Tibial nerve (tissue), 4 donors: ENCODE results near the gene DPP10. TPM values are rescaled to one million over a fixed set of nuclear protein-coding genes. Genes with fewer than 3 reads are reported as not detected.

Source experiments
- DNase-seq, 2 donors: peaks; one replicate each; pipeline ENCODE4 v3.0.0-alpha.2; 2019; ENCODE audit warnings: low spot score in 2 of 2
- H3K27ac ChIP-seq, 4 donors: fragments of 200-600 bp; sonication (generic) in 3 of 4; one replicate each; pipeline ENCODE4 v1.5.1; 2017 to 2019; ENCODE audit warnings: mild to moderate bottlenecking in 1 of 4
- H3K27me3 ChIP-seq, 2 donors: fragments of 200-600 bp; sonication (generic) in 1 of 2; one replicate each; pipeline versions ENCODE4 v1.5.1 to v1.6.0; 2017 to 2019
- H3K36me3 ChIP-seq, 3 donors: fragments of 200-600 bp; sonication (generic); one replicate each; pipeline ENCODE4 v1.5.1; 2018 to 2019
- H3K4me1 ChIP-seq, 4 donors: fragments of 200-600 bp; sonication (generic) in 3 of 4; one replicate each; pipeline ENCODE4 v1.5.1; 2017 to 2019
- H3K4me3 ChIP-seq, 4 donors: fragments of 200-600 bp; sonication (generic) in 3 of 4; one replicate each; pipeline ENCODE4 v1.5.1; 2017 to 2019; ENCODE audit warnings: mild to moderate bottlenecking in 1 of 4, moderate library complexity in 1 of 4
- H3K9me3 ChIP-seq, 4 donors: fragments of 200-600 bp; sonication (generic) in 3 of 4; one replicate each; pipeline ENCODE4 v1.5.1; 2017 to 2019
- EP300 ChIP-seq, 2 donors: sonication (generic); formaldehyde crosslinking; IDR thresholded peaks; one replicate each; pipeline ENCODE4 v1.6.1; 2017; ENCODE audit warnings: antibody characterized with exemption in 2 of 2, mild to moderate bottlenecking in 1 of 2
- POLR2A ChIP-seq, 2 donors: fragments of 450-650 bp; IDR thresholded peaks; one replicate each; pipeline ENCODE4 v1.6.1; 2017; ENCODE audit warnings: antibody characterized with exemption in 2 of 2, mild to moderate bottlenecking in 2 of 2, moderate library complexity in 2 of 2
- WGBS, 2 donors: methylation state at CpG; one replicate each; pipeline ENCODE4 v1.1.5; 2018; 5-methylcytosine and 5-hydroxymethylcytosine counted together
- total RNA-seq, 4 donors: library from RNA; depleted of rRNA; stranded (reverse); fragments of >200 nt; gene quantifications; one replicate each; pipeline ENCODE4 v1.1.0, GENCODE V29; 2016
- TF ChIP-seq, protein P1 (sequence below), 5 experiments: fragments of 200-600 bp in 3 of 5; fragments of 450-650 bp in 2 of 5; sonication (generic) in 3 of 5; IDR thresholded peaks; one replicate each; pipeline ENCODE4 v1.5.1; 2016 to 2019; ENCODE audit warnings: antibody characterized with exemption in 5 of 5, mild to moderate bottlenecking in 3 of 5, moderate library complexity in 2 of 5

Gene DPP10
- total RNA-seq, 4 donors from 2014 or later: 0.20 to 2.1 TPM; not detected in 2

DNA sequence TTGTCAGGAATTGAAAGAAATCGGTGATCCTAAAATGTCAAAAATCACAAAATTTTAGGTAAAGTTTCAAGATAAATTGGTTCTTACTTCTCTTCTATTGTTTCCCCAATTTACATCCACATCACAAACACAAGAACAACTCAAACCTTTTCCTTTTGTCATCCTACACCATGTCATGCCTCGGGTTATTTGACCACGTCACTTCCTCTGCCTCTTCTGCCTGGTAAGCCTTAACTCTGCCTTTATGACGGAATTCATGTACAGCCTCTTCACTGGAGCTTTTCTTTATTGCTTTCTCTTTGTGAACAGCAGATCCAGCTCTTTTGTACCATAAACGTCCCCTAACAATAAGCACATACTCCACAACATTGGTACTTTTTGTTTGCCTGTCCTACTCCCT, 258.0 kb downstream of the DPP10 start:
- peaks cover 0 to 3% (median 0%) of the 10 kb centered on the region in 4 donors for H3K9me3 ChIP-seq
- H3K27ac ChIP-seq: no peak overlapping the region
- no peak for DNase-seq
- TF ChIP-seq EP300 (IDR thresholded peaks at IDR 0.05) (no peak), POLR2A (IDR thresholded peaks at IDR 0.05) (no peak)
- TF ChIP-seq, protein P1, sequence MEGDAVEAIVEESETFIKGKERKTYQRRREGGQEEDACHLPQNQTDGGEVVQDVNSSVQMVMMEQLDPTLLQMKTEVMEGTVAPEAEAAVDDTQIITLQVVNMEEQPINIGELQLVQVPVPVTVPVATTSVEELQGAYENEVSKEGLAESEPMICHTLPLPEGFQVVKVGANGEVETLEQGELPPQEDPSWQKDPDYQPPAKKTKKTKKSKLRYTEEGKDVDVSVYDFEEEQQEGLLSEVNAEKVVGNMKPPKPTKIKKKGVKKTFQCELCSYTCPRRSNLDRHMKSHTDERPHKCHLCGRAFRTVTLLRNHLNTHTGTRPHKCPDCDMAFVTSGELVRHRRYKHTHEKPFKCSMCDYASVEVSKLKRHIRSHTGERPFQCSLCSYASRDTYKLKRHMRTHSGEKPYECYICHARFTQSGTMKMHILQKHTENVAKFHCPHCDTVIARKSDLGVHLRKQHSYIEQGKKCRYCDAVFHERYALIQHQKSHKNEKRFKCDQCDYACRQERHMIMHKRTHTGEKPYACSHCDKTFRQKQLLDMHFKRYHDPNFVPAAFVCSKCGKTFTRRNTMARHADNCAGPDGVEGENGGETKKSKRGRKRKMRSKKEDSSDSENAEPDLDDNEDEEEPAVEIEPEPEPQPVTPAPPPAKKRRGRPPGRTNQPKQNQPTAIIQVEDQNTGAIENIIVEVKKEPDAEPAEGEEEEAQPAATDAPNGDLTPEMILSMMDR (IDR thresholded peaks at IDR 0.05): no peak
- no peak overlapping the region for H3K4me3 ChIP-seq
- H3K36me3 ChIP-seq: no peaks in the 10 kb centered on the region
- H3K27me3 ChIP-seq: no peaks in the 10 kb centered on the region
- 60% methylated on average over 5 of the region's 5 CpGs for WGBS, 2 donors
- no peaks in the 10 kb centered on the region for H3K4me1 ChIP-seq

DNA sequence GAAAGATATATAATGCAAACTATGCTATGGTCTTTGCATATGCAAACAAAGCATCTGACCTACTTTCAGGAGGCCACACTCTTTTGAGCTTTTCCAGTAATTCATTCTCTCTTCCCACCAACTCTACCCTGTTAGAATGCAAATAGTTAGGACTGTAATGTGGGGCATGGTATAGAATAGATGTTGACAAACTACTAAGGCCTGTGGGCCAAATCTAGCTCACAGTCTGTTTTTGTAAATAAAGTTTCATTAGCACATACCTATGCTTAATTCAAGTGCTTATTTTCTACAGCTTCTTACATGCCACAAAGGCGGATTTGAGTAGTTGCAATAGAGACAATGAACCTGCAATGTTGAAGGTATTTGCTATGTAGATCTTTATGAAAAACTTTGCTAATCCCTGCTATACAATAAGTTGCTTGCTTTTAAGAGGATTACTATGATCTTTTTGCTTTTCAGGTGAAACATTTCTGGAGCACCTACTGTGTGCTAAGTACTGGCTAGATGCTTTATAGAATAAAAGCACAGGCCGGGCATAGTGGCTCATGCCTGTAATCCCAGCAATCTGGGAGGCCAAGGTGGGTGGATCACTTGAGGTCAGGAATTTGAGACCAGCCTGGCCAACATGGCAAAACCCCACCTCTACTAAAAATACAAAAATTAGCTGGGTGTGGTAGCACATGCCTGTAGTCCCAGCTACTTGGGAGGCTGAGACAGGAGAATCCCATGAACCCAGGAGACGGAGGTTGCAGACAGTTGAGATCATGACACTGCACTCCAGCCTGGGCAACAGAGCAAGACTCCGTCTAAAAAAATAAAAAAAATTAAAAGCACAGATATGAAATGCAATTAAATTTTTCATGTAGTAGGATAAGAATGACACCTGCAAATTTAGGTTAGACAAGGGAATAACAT, 267.8 kb downstream of the DPP10 start:
- Histone ChIP-seq H3K4me1 (no peaks in the 10 kb centered on the region), H3K27me3 (no peaks in the 10 kb centered on the region), H3K36me3 (no peaks in the 10 kb centered on the region), H3K27ac (no peak overlapping the region), H3K4me3 (no peak overlapping the region), H3K9me3 (no peaks in the 10 kb centered on the region)
- no peak for DNase-seq
- 72 to 83% methylated on average over 4 of the region's 4 CpGs for WGBS, 2 donors
- TF ChIP-seq, protein P1 (IDR thresholded peaks at IDR 0.05): no peak
- TF ChIP-seq POLR2A (IDR thresholded peaks at IDR 0.05) (no peak), EP300 (IDR thresholded peaks at IDR 0.05) (no peak)

DNA sequence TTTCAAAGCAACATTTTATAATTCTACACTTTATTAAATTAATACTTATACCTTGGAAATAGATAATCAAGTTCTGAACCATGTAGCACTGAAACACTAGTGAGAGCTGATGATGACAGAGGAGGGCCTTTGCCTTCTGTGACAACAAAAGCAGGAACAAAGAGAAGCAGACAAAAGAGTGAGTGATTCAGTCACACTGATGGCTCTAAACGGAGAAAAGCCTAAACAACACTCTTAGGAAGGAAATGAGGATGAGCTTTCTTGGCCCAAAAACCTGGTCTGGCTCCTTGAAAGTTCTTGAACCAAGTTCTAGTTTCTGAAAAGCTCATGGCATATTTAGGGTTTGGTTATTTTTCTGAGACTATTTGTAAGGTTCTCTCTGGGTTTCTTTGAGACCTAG, 271.9 kb downstream of the DPP10 start:
- no peak for DNase-seq
- H3K27ac ChIP-seq: no peak overlapping the region
- 11 to 19% methylated on average over 1 of the region's 1 CpG for WGBS, 2 donors

DNA sequence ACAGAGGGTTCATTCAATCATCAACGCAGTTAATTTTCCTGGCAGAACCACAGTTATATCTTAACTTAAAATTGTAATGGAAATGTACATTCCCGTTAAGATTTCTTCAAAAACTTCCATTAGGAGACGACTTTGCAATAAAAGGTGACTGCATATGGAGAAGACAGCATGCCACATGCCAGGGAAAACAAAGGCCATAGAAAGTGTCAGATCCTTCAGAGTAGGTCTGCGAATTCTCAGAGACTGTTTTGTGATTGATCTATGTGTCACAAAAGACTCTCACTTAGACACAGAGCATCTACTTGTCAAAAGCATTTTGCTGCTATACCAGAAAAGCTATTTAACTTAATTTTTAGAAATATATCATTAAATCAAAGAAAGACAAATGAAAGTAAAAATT, 274.6 kb downstream of the DPP10 start:
- no peak for DNase-seq
- Histone ChIP-seq H3K4me3 (no peak overlapping the region), H3K4me1 (no peaks in the 10 kb centered on the region), H3K36me3 (no peaks in the 10 kb centered on the region), H3K27me3 (no peaks in the 10 kb centered on the region), H3K9me3 (no peaks in the 10 kb centered on the region), H3K27ac (no peak overlapping the region)
- TF ChIP-seq POLR2A (IDR thresholded peaks at IDR 0.05) (no peak), EP300 (IDR thresholded peaks at IDR 0.05) (no peak)
- TF ChIP-seq, protein P1 (IDR thresholded peaks at IDR 0.05): no peak
- 42 to 48% methylated on average over 4 of the region's 4 CpGs for WGBS, 2 donors

More for the DNA sequence above, 271.9 kb downstream of the DPP10 start:
- no peak overlapping the region for H3K4me3 ChIP-seq
- no peaks in the 10 kb centered on the region for H3K4me1 ChIP-seq
- no peaks in the 10 kb centered on the region for H3K27me3 ChIP-seq
- H3K9me3 ChIP-seq: no peaks in the 10 kb centered on the region
- TF ChIP-seq, protein P1 (IDR thresholded peaks at IDR 0.05): no peak
- TF ChIP-seq POLR2A (IDR thresholded peaks at IDR 0.05) (no peak), EP300 (IDR thresholded peaks at IDR 0.05) (no peak)
- no peaks in the 10 kb centered on the region for H3K36me3 ChIP-seq

DNA sequence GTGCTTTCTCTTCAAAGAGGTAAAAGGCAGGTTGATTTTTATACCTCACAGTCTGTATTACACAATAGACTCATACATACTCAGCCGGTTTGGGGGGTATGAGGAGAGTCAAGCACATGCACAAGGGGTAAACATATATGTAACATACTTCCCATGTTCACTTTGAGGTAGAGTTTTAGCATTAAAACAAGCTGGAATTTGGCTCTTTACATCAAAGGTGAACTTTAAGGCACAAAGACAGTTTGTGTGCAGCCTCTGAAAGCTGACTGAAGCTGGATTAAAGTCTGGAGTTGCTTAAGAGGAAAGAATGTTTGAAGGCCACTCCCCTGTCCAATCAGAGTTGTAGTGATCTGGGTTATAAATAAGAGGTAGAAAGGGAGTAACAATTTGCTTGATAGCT, 282.0 kb downstream of the DPP10 start:
- DNase-seq: no peak
- no peaks in the 10 kb centered on the region for H3K9me3 ChIP-seq
- no peak overlapping the region for H3K27ac ChIP-seq
- H3K4me3 ChIP-seq: no peak overlapping the region
- H3K27me3 ChIP-seq: no peaks in the 10 kb centered on the region
- no peaks in the 10 kb centered on the region for H3K4me1 ChIP-seq
- WGBS, 2 donors: 45 to 77% methylated on average over 1 of the region's 1 CpG
- H3K36me3 ChIP-seq: no peaks in the 10 kb centered on the region
- TF ChIP-seq POLR2A (IDR thresholded peaks at IDR 0.05) (no peak), EP300 (IDR thresholded peaks at IDR 0.05) (no peak)
- TF ChIP-seq, protein P1 (IDR thresholded peaks at IDR 0.05): no peak
